ENCODE results near the gene MORC2.

MORC2 gene

DNA sequence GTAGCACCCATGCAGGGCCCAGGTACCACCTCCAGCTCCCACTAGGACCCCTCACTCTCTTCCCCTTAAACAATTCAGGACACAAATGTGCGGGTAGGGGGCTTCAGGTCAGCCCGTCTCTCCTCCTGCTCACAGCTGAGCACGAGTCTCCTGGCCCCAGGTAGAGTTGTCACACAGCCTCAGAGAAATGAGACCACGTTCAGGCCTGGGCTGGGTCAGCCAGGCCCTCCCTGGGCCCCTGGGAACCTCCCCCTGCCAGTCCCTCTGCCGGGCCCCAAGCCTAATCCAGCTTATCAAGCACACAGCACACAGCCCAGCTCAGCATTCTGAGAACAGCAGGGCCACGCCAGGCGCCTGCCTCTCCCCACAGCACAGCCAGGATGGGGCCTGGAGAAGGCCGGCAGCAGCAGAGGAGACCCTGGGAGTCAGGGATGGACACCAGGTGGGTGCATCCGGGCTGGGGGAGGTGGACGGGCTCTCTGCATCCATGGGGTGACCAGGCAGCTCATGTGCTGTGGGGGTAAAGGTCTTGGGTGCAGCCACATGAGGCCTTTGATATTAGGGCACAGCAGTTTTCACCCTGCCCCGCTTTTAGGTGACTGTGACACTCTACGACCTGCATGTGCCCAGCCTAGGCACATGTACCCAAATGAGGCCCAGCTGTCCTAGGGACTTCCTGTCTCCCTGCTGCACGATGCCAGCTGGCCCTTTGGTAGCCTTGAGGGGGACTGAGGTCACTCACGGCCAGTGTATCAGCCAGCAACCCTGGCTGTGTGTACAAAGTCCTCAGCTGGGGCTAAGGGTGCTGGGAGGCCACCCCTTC, 87.0 kb downstream of the MORC2 start:
- Histone ChIP-seq H3K4me1 (ENCODE audit: control insufficient read depth, insufficient read depth, low read length) (peaks cover 11% of the 10 kb centered on the region), H3K36me3 (ENCODE audit: control insufficient read depth in 2 of 2, insufficient read depth in 1 of 2, low read length in 2 of 2) (no peaks in the 10 kb centered on the region), H3K4me3 (ENCODE audit: low read depth, low read length) (no peak overlapping the region), H3K9me3 (ENCODE audit: control insufficient read depth, insufficient read depth, low read depth, low read length) (no peaks in the 10 kb centered on the region), H3K27ac (ENCODE audit: extremely low read depth, low read depth, low read length) (no peak overlapping the region)
- CTCF ChIA-PET = interaction anchor here (0.6 to 1.8 kb wide), 2 partner anchors 9 to 84 kb away, joined by 3 to 10 read pairs; no protein-coding TSS in a partner anchor
- POLR2A ChIA-PET = no interaction called here
- TF ChIP-seq ZNF335 (tag by site-specific recombination; conservative IDR thresholded peaks at IDR 0.05) (peak; percentile 72), ZBTB44 (tag by site-specific recombination; IDR thresholded peaks at IDR 0.05) (no peak), KLF10 (tag by site-specific recombination; IDR thresholded peaks at IDR 0.05) (no peak), ZBTB8A (tag by site-specific recombination; IDR thresholded peaks at IDR 0.05) (0 out of 2 replicates have a peak, but pooled peaks have one; percentile 13), ZBTB20 (tag by site-specific recombination; IDR thresholded peaks at IDR 0.05) (peak; percentile 37; the same call in 1 of the 2 replicates), ZNF37A (tag by site-specific recombination; IDR thresholded peaks at IDR 0.05) (no peak), ZNF596 (tag by site-specific recombination; IDR thresholded peaks at IDR 0.05) (no peak), ZBTB17 (tag by site-specific recombination; IDR thresholded peaks at IDR 0.05) (0 out of 2 replicates have a peak, but pooled peaks have one; percentile 15), ZNF341 (tag by site-specific recombination; IDR thresholded peaks at IDR 0.05; ENCODE audit: low read depth) (peak; percentile 45; the same call in 1 of the 2 replicates), ZNF518A (tag by site-specific recombination; conservative IDR thresholded peaks at IDR 0.05; ENCODE audit: low read depth) (no peak), ZIC2 (tag by site-specific recombination; IDR thresholded peaks at IDR 0.05) (peak; percentile 73)
- TF ChIP-seq, protein P1, sequence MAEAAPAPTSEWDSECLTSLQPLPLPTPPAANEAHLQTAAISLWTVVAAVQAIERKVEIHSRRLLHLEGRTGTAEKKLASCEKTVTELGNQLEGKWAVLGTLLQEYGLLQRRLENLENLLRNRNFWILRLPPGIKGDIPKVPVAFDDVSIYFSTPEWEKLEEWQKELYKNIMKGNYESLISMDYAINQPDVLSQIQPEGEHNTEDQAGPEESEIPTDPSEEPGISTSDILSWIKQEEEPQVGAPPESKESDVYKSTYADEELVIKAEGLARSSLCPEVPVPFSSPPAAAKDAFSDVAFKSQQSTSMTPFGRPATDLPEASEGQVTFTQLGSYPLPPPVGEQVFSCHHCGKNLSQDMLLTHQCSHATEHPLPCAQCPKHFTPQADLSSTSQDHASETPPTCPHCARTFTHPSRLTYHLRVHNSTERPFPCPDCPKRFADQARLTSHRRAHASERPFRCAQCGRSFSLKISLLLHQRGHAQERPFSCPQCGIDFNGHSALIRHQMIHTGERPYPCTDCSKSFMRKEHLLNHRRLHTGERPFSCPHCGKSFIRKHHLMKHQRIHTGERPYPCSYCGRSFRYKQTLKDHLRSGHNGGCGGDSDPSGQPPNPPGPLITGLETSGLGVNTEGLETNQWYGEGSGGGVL (tag by site-specific recombination; IDR thresholded peaks at IDR 0.05) = peak; percentile 29; the same call in 1 of the 2 replicates

- Histone ChIP-seq H3K27ac (ENCODE audit: extremely low read depth, low read depth, low read length) (no peak overlapping the region), H3K36me3 (ENCODE audit: control insufficient read depth in 2 of 2, insufficient read depth in 1 of 2, low read length in 2 of 2) (no peaks in the 10 kb centered on the region), H3K4me1 (ENCODE audit: control insufficient read depth, insufficient read depth, low read length) (peaks cover 13% of the 10 kb centered on the region), H3K9me3 (ENCODE audit: control insufficient read depth, insufficient read depth, low read depth, low read length) (no peaks in the 10 kb centered on the region), H3K4me3 (ENCODE audit: low read depth, low read length) (no peak overlapping the region)
- TF ChIP-seq ZNF585B (tag by site-specific recombination; IDR thresholded peaks at IDR 0.05) (no peak), ZNF555 (tag by site-specific recombination; conservative IDR thresholded peaks at IDR 0.05) (no peak), ZBTB10 (tag by site-specific recombination; IDR thresholded peaks at IDR 0.05) (no peak), ZNF214 (tag by site-specific recombination; IDR thresholded peaks at IDR 0.05; ENCODE audit: borderline replicate concordance) (no peak), ZNF654 (tag by site-specific recombination; IDR thresholded peaks at IDR 0.05; ENCODE audit: low read depth) (no peak), ZNF514 (tag by site-specific recombination; IDR thresholded peaks at IDR 0.05) (no peak), ZNF114 (tag by site-specific recombination; IDR thresholded peaks at IDR 0.05) (no peak), ZNF560 (tag by site-specific recombination; IDR thresholded peaks at IDR 0.05; ENCODE audit: borderline replicate concordance) (no peak)
- CTCF ChIA-PET = interaction anchor here (1.8 kb wide), 1 partner anchor 10 kb away, joined by 10 read pairs; no protein-coding TSS in a partner anchor
- POLR2A ChIA-PET = no interaction called here
These were observed 87.7 kb downstream of the MORC2 start for GRCh38 chr22:30880847-30881246.
